Fibroblast of the aortic adventitia (primary cell): ENCODE measurements around the gene SHH. TPM values are rescaled to one million over a fixed set of nuclear protein-coding genes. Genes with fewer than 3 reads are reported as not detected.

Experiments used
- DNase-seq: peaks from one replicate; pipeline ENCODE4 v3.0.0-alpha.2; 2010; ENCODE audit warnings: low read depth
- H3K4me3 ChIP-seq: 2 replicates; pipeline ENCODE4 v1.5.1; 2011; ENCODE audit warnings: low read depth, mild to moderate bottlenecking, control low read depth, low read length, moderate library complexity
- total RNA-seq: library from RNA; depleted of rRNA; stranded (reverse); fragments of >200 nt; gene quantifications from 2 replicates; pipeline ENCODE4 v1.2.3, GENCODE V29; 2012; ENCODE audit warnings: low replicate concordance
- TF ChIP-seq, protein P1 (sequence below): IDR thresholded peaks from 2 replicates; pipeline ENCODE4 v1.5.1; 2011; ENCODE audit warnings: mild to moderate bottlenecking, low read length, control low read depth, inconsistent platforms; ENCODE audit not compliant: insufficient read depth

The SHH gene
- total RNA-seq, 1 donor = 0.36 TPM

DNA sequence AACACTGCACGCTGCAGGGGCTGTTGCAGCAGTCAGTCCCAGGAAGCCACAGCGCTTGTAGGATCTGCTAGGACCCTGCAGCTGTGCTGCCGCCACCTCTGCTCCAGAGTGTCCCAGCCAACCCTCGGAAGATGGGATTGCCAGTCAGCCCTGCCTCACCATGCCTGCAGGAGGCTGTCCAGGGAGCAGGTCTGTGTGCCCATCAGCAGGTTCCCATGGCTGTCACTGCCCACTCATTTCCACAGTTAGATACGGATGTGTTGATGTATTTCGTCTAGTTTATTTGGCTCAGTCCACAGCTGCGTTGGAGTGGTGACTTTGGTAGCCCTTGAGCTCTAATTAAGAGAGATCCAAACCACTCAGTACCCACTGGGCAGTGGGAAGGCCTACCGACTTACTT lies 35.7 kb downstream of the SHH start:
- no peak for DNase-seq
- no peak overlapping the region for H3K4me3 ChIP-seq
- TF ChIP-seq, protein P1, sequence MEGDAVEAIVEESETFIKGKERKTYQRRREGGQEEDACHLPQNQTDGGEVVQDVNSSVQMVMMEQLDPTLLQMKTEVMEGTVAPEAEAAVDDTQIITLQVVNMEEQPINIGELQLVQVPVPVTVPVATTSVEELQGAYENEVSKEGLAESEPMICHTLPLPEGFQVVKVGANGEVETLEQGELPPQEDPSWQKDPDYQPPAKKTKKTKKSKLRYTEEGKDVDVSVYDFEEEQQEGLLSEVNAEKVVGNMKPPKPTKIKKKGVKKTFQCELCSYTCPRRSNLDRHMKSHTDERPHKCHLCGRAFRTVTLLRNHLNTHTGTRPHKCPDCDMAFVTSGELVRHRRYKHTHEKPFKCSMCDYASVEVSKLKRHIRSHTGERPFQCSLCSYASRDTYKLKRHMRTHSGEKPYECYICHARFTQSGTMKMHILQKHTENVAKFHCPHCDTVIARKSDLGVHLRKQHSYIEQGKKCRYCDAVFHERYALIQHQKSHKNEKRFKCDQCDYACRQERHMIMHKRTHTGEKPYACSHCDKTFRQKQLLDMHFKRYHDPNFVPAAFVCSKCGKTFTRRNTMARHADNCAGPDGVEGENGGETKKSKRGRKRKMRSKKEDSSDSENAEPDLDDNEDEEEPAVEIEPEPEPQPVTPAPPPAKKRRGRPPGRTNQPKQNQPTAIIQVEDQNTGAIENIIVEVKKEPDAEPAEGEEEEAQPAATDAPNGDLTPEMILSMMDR = no peak

DNA sequence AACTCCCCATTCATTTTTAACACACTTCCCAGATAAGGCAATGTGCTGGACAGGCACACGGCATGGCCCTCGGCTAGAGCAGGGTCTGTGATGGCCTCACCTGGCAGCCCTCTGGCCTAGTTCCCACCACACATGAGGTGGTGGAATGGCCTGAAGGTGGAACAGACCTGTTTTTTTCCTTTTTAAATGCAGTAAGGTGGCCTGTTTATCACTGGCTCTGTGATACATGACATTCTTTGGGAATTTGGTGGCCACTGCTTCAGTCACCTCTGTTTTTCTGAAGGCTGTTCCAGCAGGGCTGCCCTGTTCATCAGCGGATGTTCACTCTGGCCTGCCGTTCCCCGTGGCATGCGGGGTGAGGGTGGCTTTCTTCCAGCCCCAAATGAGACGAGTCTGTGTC lies 36.6 kb downstream of the SHH start:
- H3K4me3 ChIP-seq = no peak overlapping the region
- no peak for DNase-seq
- TF ChIP-seq, protein P1 = no peak

DNA sequence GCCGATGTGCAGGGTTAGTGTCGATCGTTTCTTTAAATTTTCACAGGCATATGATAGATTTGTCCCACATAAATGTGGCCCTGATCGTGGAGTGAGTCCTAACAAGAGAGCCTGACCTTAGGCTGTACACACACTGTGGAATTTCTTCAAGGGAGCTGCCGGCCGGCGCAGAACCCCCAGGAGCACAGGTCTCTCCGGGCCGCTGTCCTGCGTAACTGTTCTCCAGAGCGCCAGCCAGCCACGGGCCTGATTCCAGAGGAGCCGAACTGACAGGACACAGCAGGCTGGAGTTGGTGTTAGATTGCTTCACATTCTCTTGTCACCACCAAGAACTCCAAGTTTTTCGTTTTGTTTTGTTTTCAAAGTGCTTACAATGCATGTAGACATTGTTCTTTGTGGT lies 37.3 kb downstream of the SHH start:
- TF ChIP-seq, protein P1 = no peak
- peak; percentile 22 for DNase-seq
- H3K4me3 ChIP-seq = no peak overlapping the region

DNA sequence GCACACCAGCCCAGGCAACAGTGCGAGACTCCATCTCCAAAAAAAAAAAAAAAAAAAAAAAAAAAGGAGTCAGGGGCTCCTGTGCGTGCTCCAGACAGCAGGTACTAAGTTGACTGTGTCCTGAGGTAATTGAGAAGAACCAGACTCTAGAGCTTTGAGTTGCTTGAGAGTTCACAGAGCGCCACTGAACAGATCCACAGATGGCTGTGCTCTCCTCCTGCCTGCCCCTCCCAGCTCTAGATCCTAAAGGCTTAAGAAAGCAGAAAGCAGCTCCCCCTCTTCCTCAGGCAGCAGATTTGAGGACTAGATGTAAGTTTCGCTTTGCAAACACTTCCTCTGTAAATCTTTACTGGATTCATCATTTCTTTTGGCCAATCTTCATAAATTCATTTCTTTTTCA lies 38.7 kb downstream of the SHH start:
- TF ChIP-seq, protein P1 = no peak
- no peak overlapping the region for H3K4me3 ChIP-seq
- peak; percentile 13 for DNase-seq

DNA sequence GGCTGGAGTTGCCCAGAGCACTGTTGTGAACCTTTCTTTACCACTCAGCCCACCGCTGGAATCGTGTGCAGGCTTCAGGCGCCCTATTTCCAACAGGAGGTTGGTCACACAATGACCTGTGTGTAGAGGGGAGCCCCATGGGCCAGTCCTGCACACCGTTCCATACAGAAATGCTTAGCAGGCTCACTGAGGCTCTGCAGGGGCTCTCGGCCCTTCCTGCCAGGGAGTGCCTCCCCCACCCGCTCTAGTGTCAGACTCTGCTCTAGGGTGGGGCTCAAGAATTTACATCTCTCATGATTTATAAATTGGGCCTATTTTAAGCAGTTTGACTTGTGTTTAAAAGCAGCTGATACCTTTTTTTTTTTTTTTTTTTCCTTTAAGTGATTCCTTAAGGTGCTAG lies 42.0 kb downstream of the SHH start:
- no peak for DNase-seq
- TF ChIP-seq, protein P1 = no peak
- no peak overlapping the region for H3K4me3 ChIP-seq

DNA sequence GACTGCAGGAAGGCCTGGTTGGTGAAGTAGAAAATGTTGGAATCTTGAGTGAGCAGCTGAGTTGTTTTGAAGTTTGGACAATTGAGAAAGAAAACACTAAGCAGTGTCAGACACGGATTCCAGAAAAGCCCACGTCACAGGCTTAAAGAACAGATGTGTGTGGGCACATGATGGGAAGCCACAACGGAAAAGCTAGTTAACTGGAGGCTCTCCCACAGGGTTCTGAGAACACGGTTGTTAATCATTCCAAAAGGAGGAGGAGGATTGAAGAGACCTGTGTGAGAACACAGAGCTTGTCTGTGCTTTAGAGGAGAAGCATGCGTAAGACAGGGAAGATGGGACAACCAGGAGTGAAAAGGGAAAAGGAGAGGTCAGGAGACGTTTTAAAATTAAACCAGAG lies 42.6 kb downstream of the SHH start:
- TF ChIP-seq, protein P1 = no peak
- no peak overlapping the region for H3K4me3 ChIP-seq
- DNase-seq = no peak
